Midbrain (tissue), 1 donor: Measurements from ENCODE around the gene KCNN3.

Experiments used
- DNase-seq: peaks from one replicate; lab custom pipeline; 2025; lab: John Stamatoyannopoulos, UW

Gene KCNN3

DNA sequence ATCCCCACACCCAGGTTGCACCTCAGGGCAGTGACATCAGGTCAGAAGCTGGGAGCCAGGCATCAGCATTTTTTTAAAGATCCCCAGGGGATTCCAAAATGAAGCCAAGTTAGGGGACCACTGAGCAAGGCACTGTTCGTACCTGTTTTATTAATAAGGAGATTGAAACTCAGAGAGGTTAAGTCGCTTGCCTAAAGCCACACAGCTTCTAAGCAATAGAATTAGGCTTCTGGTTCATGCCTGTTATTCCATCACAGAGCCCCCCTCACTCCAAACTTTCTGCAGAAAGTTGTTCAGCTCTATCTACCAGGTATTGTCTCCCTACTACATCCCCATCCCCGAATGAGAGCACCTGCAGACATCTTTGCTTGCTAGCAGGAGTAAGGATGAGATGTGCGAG lies 28.7 kb downstream of the KCNN3 start:
- DNase-seq = no peak

DNA sequence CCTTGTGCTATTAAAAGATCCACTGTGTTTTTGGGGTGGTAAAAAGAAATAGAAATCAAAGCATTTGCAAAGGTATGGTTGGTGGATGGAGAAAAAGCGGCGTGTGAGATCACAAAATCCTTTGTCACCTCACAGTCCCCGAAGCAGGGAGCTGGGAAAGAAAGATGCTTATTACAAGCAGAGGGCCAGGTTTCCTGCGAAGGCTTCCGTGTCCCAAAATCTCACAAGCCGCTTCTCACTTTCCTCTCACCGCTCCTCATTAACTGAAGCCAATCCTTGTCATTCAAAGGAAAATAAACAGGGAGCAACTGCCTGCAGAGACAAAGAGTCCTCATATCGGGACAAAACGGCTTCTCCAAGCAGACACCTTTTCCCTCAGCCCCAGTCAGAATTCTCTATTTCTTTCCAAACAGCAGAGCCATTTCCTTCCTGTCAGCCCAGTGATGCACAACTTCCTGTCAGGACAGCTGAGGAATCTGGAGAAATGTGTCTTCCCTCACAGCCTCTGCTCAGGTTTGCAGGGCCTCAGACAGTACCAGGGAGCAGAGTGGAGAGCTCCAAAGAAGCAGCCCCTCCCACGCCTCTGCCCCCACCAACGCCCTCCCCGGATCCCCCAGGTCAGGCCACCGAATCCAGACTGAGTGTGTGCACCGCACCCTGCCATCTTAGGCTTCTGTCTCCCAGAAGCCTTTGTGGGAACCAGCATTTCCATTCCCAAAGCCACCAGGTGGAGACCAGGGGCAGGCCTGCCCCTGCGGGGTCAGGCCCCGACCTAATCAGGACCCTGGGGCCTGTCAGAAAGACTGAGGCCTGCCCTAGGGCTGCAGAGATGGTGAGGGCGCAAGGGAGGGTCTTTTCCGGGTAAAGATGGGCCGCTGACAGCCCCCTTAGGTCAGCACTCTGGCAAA lies 29.6 kb downstream of the KCNN3 start:
- DNase-seq = no peak

DNA sequence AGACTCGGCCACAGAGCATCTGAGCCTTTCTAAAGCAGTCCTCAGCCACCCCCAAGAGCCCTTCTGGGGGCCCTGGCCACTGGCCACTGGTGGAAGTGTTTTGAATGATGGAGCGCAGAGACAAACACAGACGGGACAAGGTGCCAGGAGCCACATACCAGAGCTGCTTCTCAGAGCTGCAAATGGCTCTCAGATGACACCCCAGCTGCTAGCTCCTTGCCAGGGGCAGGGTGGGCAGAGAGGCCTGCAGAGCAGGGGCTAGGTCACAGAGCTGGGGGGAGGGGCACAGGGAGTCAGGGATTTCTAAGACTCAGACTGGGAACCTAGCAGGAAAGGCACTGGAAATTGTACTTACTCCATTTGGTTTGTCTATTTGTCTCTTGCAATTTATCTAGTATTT lies 30.4 kb downstream of the KCNN3 start:
- DNase-seq = no peak

GRCh38 chr1:154838988-154839387 lies 31.1 kb downstream of the KCNN3 start:
- no peak for DNase-seq

- DNase-seq = no peak
Observed at GRCh38 chr1:154838461-154838860, 31.6 kb downstream of the KCNN3 start.

GRCh38 chr1:154837672-154838171 lies 32.4 kb downstream of the KCNN3 start:
- no peak for DNase-seq

GRCh38 chr1:154837034-154837671 lies 32.9 kb downstream of the KCNN3 start:
- DNase-seq = no peak

DNA sequence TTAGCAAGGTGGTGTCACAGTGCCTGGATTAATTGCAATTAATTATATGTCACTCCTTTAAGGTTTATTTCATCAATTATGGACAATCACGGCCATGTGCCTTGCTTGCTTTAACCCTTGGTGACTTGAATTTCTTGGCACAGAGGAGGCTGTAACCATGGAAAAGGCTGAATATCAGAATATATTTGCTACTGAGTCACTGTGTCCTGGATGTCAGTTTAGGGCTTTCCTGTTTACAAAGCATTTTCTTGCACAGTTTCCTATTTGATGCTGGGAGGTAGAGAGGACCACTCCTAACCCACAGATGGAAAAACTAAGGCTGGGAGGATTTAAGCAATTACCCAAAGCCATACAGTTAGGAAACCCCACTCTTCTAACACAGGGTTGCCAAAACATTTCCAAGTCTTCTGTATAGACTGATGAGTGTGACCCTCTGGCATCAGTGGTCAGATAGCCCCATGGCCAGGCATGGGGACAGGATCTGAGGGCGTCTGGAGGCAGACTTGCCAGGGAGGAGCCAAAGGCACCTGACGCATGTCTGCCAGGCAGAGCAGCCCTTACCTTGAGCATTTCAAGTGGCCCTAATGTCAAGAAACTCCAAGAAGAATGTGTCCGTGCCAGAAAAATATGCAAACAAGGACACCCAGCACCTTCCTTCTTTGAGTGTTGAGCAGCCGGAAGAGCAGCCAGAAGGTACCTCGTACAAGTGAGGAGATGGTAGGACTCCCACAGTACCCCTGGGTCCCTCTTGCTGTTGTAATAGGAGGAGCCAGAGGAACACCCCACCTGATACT lies 34.4 kb downstream of the KCNN3 start:
- no peak for DNase-seq

DNA sequence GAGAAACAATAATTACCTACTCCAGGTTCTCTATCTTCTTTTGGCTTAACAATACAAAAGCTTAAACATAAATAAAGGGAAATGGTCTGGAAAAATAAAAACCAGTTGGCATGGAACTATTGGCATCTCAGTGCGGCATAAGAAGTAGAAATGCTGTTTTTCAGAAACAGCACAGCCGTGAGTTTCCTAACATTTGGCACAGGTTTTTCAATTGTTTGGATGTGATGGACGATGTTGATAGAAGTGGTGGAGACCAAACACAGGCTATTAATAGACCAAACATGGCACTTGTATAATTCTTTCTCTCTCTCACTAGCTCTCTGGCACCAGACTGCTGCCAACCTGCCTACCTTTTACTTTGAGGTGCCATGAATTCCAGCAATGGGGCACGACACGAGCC lies 36.2 kb downstream of the KCNN3 start:
- no peak for DNase-seq

DNA sequence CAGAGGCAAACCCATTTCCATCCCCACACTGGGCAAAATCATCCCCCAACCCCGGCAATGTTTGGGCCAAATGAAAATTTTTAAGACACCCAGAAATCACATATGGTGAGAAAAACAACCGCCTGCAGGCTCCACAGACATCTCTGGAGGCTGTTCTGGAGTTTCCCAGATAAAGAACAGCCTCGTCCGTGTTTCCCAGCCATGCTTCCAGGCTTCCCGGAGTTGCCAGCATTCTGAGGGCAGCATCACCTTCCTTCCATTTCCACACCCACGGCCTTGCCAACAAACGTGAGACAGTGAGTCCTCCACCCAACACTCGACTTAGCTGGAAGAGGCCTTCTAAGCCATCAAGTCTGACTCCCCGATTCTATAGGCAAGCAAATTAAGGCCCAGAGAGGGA lies 36.9 kb downstream of the KCNN3 start:
- DNase-seq = no peak

DNA sequence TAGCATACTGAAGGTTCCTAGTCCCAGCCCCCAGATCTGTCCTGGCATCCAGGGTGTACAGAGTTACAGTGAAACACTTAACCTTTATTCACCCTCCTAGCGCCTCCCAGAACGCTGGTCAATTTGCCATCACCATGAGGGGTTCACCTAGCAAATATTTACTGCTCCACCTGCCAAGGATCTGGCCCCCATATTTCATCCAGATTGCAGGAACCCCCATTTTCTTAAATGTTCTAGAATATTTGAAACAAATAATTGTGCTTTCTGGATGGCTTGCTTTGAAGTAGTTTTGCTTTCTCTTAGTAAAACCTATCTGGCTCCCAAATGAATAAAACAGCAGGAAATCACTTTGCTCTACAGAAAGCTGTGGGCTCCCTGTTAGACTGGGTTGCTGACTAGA lies 37.7 kb downstream of the KCNN3 start:
- DNase-seq = no peak

GRCh38 chr1:154831462-154831861 lies 38.6 kb downstream of the KCNN3 start:
- no peak for DNase-seq

GRCh38 chr1:154829062-154829461 lies 41.0 kb downstream of the KCNN3 start:
- DNase-seq = no peak

- no peak for DNase-seq
Observed at GRCh38 chr1:154824179-154825000, 45.7 kb downstream of the KCNN3 start.

GRCh38 chr1:154822717-154823116 lies 47.4 kb downstream of the KCNN3 start:
- no peak for DNase-seq

DNA sequence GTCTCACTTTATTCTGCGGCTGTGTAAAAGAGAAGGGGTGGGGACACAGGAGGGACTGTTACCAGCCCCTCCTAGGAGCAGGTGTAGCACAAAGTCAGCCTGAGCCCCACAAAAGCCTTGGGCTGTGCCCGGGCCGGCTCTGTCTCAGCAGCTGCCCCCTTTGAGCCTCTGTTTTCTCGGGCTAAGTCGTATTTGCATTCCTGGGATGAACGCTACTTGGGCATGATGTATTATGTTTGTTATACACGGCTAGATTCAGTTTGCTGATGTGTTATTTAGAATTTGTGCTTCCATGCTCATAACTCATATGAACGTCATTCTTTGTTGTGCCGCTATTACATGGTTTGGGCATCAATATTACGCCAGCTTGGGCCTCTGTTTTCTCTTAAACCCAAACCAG lies 47.8 kb downstream of the KCNN3 start:
- no peak for DNase-seq

- DNase-seq = no peak
Observed at GRCh38 chr1:154821083-154821482, 49.0 kb downstream of the KCNN3 start.

DNA sequence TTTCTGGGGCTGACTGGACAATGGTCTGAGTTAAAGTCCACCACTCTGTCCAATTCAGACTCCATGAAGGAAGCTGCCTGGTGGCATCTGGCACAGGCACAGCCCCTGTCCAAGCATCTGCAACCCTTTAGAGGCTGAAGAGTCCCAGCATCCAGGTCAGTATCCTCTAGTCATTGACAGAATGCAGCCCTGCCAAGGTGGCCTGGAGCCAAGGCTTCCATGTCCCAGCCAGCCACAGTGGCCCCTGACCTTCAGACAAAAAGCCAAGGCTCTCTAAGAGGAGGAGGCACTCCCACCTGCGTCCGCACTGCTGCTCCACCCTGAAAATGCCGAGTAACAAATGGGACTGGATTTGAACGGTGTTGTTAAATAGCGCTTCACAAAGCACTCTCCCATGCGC lies 49.4 kb downstream of the KCNN3 start:
- DNase-seq = no peak

DNA sequence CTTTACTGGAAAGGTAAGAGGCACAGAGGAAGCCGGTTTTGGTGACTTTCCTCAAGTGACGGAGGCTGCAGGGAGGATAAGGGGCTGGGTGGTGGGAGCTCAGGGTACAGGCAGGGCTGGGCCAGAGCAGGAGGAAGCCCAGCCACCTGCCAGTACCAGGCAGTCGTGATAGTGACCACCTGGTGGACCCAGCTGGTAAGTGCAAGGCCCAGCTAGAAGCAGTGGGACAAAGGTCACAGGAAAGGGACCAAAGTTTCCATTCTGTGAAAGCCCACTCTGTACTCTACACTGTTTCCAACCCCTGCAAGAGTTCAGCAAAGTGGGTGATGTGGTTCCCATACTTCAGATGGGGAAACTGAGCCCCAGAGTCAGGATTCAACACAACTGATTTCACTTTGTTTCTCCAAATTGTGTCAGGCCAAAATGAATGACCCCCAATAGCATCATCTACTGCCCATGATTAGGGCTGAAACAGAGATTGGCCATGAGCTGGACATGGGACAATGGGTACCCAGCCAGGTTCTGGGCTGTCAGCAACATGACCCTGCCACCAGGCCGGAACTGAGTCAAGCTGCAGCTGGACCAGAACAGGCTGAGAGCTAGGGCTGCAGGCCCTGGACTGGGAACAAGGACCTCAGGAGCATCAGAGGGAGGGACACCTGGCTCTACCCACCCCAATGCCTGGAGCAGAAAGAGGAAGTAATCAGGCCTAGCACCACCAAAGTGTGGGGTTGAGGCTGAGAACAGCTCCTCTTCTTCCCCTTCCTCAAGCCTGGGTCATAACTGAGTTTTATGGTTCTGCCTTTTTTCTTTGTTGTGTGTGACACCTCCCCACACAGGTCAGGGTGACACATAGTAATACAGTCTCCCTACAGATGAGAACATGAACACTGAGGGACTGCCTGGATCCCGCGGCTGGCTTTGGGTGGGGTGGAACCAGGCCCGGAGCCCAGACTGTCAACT lies 50.2 kb downstream of the KCNN3 start:
- no peak for DNase-seq

GRCh38 chr1:154818911-154819310 lies 51.2 kb downstream of the KCNN3 start:
- DNase-seq = no peak
